ENCODE results near the gene C1orf198. TPM values are rescaled to one million over a fixed set of nuclear protein-coding genes. Genes with fewer than 3 reads are reported as not detected.

Gene C1orf198, protein sequence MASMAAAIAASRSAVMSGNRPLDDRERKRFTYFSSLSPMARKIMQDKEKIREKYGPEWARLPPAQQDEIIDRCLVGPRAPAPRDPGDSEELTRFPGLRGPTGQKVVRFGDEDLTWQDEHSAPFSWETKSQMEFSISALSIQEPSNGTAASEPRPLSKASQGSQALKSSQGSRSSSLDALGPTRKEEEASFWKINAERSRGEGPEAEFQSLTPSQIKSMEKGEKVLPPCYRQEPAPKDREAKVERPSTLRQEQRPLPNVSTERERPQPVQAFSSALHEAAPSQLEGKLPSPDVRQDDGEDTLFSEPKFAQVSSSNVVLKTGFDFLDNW
- total RNA-seq = 8.8 and 12.2 TPM in 2 replicates

GRCh38 chr1:230867903-230868735, at the start of gene C1orf198:
C1orf198 (minus strand) TSS chr1:230868521; CDS start chr1:230868512, 9 bp downstream.

Other genes with a start within 250 kb of the C1orf198 start
- gene COG2, start 226.0 kb downstream of the C1orf198 start, total RNA-seq = 20.4 and 23.4 TPM in 2 replicates
- gene AGT, start 154.4 kb downstream of the C1orf198 start, total RNA-seq = not detected in 2 replicates
- not detected in 2 replicates for gene CAPN9, start 121.1 kb downstream of the C1orf198 start, total RNA-seq
- 17.5 and 25.7 TPM in 2 replicates for gene TTC13, start 110.3 kb upstream of the C1orf198 start, total RNA-seq
- 9.4 and 15.7 TPM in 2 replicates for gene ARV1, start 110.6 kb upstream of the C1orf198 start, total RNA-seq
- gene FAM89A, start 171.7 kb upstream of the C1orf198 start, total RNA-seq = 24.7 and 37.1 TPM in 2 replicates